AG09319 (cell line): ENCODE data around the gene SLC5A3.

Experiments
- DNase-seq: peaks from one replicate; pipeline ENCODE4 v3.0.0-alpha.2; 2010; ENCODE audit warnings: low read depth; ENCODE audit errors: extremely low read depth
- CTCF ChIP-seq: IDR thresholded peaks from 2 replicates; pipeline ENCODE4 v1.5.1; 2011; ENCODE audit warnings: low read depth, mild to moderate bottlenecking, inconsistent platforms, low read length, moderate library complexity

The SLC5A3 gene

GRCh38 chr21:34076835-34077234 lies 3.5 kb downstream of the SLC5A3 start:
- TF ChIP-seq CTCF, result no peak

GRCh38 chr21:34077888-34078287 lies 4.5 kb downstream of the SLC5A3 start:
- DNase-seq, result no peak
- no peak for TF ChIP-seq CTCF

More at GRCh38 chr21:34076835-34077234, 3.5 kb downstream of the SLC5A3 start:
- DNase-seq, result no peak

GRCh38 chr21:34078915-34079314 lies 5.5 kb downstream of the SLC5A3 start:
- DNase-seq, result no peak
- no peak for TF ChIP-seq CTCF

GRCh38 chr21:34080710-34081109 lies 7.3 kb downstream of the SLC5A3 start:
- DNase-seq, result no peak
- no peak for TF ChIP-seq CTCF

GRCh38 chr21:34082769-34083168 lies 9.4 kb downstream of the SLC5A3 start:
- DNase-seq, result no peak
- no peak for TF ChIP-seq CTCF

GRCh38 chr21:34083357-34083756 lies 10.0 kb downstream of the SLC5A3 start:
- DNase-seq, result no peak
- no peak for TF ChIP-seq CTCF

- DNase-seq, result no peak
- TF ChIP-seq CTCF, result no peak
These were observed 11.8 kb downstream of the SLC5A3 start for GRCh38 chr21:34085129-34085528.
